Type B pancreatic cell (in vitro differentiated cells): Measurements from ENCODE around the gene COL9A1. TPM values are rescaled to one million over a fixed set of nuclear protein-coding genes. Genes with fewer than 3 reads are reported as not detected.

Experiments
- DNase-seq: peaks from one replicate; pipeline ENCODE4 v3.0.0; 2021; ENCODE audit warnings: mixed read lengths; ENCODE audit not compliant: unreplicated experiment; ENCODE audit errors: extremely low spot score
- H3K27ac Mint-ChIP-seq: 2 replicates; pipeline ENCODE4 v1.8.0; 2021; ENCODE audit warnings: mild to moderate bottlenecking, mixed read lengths
- H3K27me3 Mint-ChIP-seq: 2 replicates; pipeline ENCODE4 v1.8.0; 2021; ENCODE audit warnings: mixed read lengths
- H3K36me3 Mint-ChIP-seq: 2 replicates; pipeline ENCODE4 v1.8.0; 2021; ENCODE audit warnings: mixed read lengths
- H3K4me1 Mint-ChIP-seq: one replicate; pipeline ENCODE4 v1.8.0; 2021; ENCODE audit warnings: mixed read lengths; ENCODE audit not compliant: unreplicated experiment
- H3K4me3 Mint-ChIP-seq: 2 replicates; pipeline ENCODE4 v1.8.0; 2021; ENCODE audit warnings: mild to moderate bottlenecking, mixed read lengths
- H3K9me3 Mint-ChIP-seq: 2 replicates; pipeline ENCODE4 v1.8.0; 2021; ENCODE audit warnings: mixed read lengths
- CTCF ChIP-seq: fragments of 200-600 bp; sonication (generic); conservative IDR thresholded peaks from 2 replicates; pipeline ENCODE4 v1.5.0; 2021; ENCODE audit warnings: antibody characterized with exemption, mild to moderate bottlenecking
- total RNA-seq: library from RNA; stranded (reverse); gene quantifications from 2 replicates; pipeline ENCODE4 v1.2.1, GENCODE V29; 2021; ENCODE audit warnings: low replicate concordance

The COL9A1 gene
- total RNA-seq, 1 donor from 2014 or later, result 16.9 TPM

- Mint-ChIP-seq H3K36me3 (no peaks in the 10 kb centered on the region), H3K27ac (no peak overlapping the region), H3K4me1 (no peaks in the 10 kb centered on the region), H3K4me3 (no peak overlapping the region), H3K27me3 (peaks cover 42% of the 10 kb centered on the region), H3K9me3 (no peaks in the 10 kb centered on the region)
- no peak for TF ChIP-seq CTCF
- DNase-seq, result no peak
These were observed 16.0 kb downstream of the COL9A1 start for GRCh38 chr6:70286905-70287304.

GRCh38 chr6:70285201-70285600 lies 17.7 kb downstream of the COL9A1 start:
- no peaks in the 10 kb centered on the region for H3K9me3 Mint-ChIP-seq
- H3K27ac Mint-ChIP-seq, result no peak overlapping the region
- no peak for DNase-seq
- no peaks in the 10 kb centered on the region for H3K36me3 Mint-ChIP-seq
- peaks cover 48% of the 10 kb centered on the region for H3K27me3 Mint-ChIP-seq
- H3K4me3 Mint-ChIP-seq, result no peak overlapping the region
- no peaks in the 10 kb centered on the region for H3K4me1 Mint-ChIP-seq
- no peak for TF ChIP-seq CTCF

- Mint-ChIP-seq H3K27ac (no peak overlapping the region), H3K36me3 (no peaks in the 10 kb centered on the region), H3K4me3 (peak overlapping the region; percentile 82), H3K9me3 (no peaks in the 10 kb centered on the region), H3K4me1 (no peaks in the 10 kb centered on the region), H3K27me3 (peaks cover 52% of the 10 kb centered on the region)
- DNase-seq, result no peak
- TF ChIP-seq CTCF, result no peak
These were observed 19.9 kb downstream of the COL9A1 start for GRCh38 chr6:70282919-70283461.

- Mint-ChIP-seq H3K4me1 (no peaks in the 10 kb centered on the region), H3K36me3 (no peaks in the 10 kb centered on the region), H3K27ac (no peak overlapping the region), H3K9me3 (no peaks in the 10 kb centered on the region), H3K27me3 (peaks cover 52% of the 10 kb centered on the region), H3K4me3 (peak overlapping the region; percentile 82)
- no peak for DNase-seq
- no peak for TF ChIP-seq CTCF
These were observed 20.5 kb downstream of the COL9A1 start for GRCh38 chr6:70282312-70282918.

GRCh38 chr6:70281923-70282311 lies 21.0 kb downstream of the COL9A1 start:
- TF ChIP-seq CTCF, result no peak
- Mint-ChIP-seq H3K27ac (no peak overlapping the region), H3K9me3 (no peaks in the 10 kb centered on the region), H3K27me3 (peaks cover 52% of the 10 kb centered on the region), H3K4me3 (peak overlapping the region; percentile 82), H3K4me1 (no peaks in the 10 kb centered on the region), H3K36me3 (no peaks in the 10 kb centered on the region)
- DNase-seq, result no peak
